Stimulated activated CD4-positive, alpha-beta T cell treated with anti-CD3 and anti-CD28 coated beads, TNF-alpha, amount 100 ng/mL, for 4 hours (primary cell): Measurements from ENCODE around the gene CTPS1.

Experiments used
- DNase-seq, 3 experiments: peaks; one replicate each; pipeline ENCODE4 v3.0.0-alpha.2; 2020; ENCODE audit warnings: low read depth in 3 of 3

The CTPS1 gene

DNA sequence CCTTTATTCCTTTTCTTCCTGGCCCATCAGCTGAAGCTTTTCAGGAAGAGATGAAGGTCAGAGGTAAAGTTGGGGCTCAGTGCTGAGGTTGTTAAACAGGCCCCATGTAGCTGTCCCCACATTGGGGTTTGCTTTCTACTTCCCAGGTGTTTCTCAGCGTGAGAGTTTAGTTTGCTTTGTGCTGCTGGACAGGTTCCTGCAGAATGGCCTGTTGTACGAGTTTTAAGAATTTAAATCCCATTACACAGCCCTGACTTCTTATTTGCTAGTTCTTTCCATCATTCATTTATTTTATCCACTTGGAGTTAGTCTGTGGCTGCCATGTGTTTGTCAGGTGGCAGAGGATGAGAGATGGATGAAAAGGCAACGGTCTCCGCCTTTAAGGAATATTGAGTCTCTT is 19.2 kb downstream of the CTPS1 start:
- DNase-seq = no peak

GRCh38 chr1:41003127-41003639 is 23.7 kb downstream of the CTPS1 start:
- no peak for DNase-seq

GRCh38 chr1:41003640-41004220 is 24.2 kb downstream of the CTPS1 start:
- DNase-seq = peak; percentile 43 to 76 (median 71)

DNA sequence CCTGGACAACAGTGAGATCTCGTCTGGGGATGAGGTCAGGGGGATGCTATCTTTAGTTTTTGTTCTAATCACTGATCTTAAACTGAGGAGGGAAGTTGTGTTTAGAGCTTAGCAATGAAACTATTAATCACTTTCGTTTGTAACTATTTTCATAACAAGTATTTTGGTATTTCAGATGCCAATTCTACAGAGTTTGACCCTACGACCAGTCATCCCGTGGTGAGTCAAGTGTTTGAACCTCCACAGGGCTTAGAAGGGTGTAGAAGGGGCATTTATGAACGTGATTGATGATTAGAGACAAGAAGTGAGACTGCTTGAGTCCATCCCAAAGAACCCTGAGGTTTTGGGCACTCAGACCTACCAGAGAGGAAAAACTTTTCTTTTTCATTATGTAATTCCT is 26.4 kb downstream of the CTPS1 start:
- DNase-seq = no peak

DNA sequence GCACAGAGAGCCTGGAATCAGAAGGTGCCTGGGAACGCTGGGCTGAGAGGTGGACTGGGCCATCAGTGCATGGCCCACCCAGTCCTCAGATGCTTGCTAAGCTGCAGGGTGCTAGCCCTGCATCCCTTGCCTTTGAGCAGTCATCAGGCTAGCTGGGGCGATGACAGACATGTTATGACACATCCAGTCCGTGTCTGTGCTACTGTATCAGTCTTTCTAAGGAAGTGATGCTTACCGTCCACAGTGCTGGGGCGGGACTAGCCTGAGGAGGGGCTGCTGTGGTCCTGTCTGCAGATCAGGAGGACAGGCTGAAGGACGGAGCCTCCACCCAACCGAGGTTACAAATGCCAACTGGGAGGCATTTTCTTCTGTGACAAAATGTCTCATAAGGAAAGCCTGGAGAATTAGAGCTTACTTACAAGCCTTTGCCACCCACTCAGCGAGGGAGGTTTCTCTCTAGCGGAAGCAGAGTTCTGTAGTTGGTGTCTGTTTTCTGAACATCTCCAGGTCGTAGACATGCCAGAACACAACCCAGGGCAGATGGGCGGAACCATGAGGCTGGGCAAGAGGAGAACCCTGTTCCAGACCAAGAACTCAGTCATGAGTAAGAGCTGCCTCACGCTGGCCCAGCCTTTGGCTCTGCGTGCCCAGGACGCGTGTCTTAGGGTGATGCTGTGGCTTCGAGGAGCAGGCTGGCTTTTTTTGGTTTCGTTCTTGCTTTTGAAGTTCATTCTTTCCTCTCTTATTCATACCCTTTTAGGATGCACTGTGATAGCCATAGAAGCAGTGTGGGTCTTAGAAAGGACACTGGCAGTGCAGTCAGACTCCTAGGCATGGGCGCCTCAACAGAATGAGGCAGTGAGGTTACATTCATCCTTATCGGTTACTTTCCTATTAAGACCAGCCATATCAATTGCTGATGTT is 27.7 kb downstream of the CTPS1 start:
- no peak for DNase-seq

DNA sequence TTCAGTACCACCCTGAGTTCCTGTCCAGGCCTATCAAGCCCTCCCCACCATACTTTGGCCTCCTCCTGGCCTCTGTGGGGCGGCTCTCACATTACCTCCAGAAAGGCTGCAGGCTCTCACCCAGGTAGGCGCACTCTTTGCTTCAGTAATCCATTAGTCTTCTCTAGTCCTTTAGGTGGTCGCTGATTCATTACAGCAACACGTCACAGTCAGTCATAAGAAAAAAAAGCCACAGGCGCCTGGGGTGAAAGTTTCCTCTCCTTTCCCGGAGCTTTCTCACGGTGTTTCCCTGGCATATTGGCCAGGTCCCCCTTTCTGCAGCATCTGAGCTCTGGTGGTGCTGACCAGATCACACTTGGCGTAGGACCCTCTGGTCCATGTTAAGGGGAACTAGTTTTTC is 30.0 kb downstream of the CTPS1 start:
- no peak for DNase-seq

- DNase-seq = no peak
Observed at GRCh38 chr1:41010345-41010744, 30.8 kb downstream of the CTPS1 start.

GRCh38 chr1:41013024-41013423 is 33.5 kb downstream of the CTPS1 start:
- no peak for DNase-seq

DNA sequence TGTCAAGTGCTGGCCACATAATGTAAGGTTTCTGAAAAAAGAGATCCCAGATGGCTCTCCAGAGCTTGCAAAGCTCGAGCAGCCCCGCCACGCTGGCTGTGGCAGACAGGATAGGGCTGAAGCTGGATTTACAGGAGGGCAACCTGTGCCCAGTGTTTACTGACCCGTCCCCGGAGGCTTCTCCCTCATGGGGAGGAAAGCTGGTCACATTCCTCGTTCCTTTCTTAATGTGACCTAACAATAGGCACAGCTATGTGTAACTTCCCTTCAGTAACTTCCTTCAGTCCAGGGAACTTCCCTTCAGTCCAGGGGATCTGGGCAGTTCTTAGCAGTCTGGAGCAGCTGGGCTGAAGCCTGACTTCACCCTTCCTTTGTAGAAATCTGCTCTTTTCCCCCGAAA is 34.3 kb downstream of the CTPS1 start:
- DNase-seq = no peak

GRCh38 chr1:41014871-41015270 is 35.4 kb downstream of the CTPS1 start:
- DNase-seq = no peak

- DNase-seq = no peak
Observed at GRCh38 chr1:41015281-41015896, 35.9 kb downstream of the CTPS1 start.

DNA sequence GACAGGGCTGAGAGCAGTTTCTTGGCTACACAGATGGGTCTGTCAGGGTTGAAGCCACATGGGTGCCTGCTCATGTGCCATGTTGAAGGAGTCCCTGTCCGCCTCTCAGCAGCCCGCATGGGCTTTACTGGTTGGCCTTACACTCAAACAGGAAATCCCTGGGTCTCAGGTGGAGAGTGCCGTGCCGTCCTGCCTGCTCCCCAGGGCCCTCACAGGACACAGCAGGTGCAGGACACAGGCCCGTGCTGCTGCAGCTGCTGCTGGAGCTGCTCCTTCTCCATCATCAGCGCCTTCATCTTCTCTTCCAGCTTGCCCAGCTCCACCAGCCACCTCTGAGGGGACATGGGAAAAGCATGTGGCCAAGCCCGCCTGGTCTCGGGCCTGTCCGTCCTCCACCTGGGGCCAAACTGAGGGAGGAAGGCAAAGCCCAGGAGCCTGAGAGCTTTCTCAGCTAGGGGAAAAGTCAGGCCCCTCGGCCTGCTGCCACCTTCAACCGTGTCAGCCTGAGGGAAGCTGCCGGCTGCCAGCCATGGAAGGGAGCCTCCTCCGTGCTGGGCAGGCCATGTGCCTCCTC is 36.5 kb downstream of the CTPS1 start:
- DNase-seq = no peak

GRCh38 chr1:41017141-41018017 is 37.9 kb downstream of the CTPS1 start:
- DNase-seq = no peak

- no peak for DNase-seq
Observed at GRCh38 chr1:41018018-41018410, 38.5 kb downstream of the CTPS1 start.

- no peak for DNase-seq
Observed at GRCh38 chr1:41019353-41019745, 39.9 kb downstream of the CTPS1 start.

DNA sequence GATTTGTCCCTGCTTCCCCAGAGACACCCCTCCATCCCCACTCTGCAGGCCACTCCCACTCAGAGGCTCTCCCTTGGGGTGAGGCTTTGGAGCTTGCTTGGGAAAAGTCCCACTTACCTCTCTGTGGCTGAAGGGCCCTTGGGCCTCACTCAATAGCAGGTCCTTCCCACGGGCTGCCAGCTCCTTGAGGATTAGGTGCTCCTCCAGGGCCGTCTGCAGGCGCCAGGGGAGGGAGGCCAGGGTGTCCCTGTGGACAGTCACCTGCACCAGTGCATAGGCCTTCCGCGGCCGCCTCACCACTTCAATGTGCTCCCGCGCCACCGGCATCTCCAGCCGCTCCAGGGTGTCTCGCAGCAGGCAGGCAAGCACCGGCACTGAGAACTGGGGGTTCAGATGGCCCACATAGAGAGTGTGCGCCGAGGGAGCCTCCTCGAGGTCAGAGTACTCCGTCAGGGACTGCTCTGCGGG is 40.6 kb downstream of the CTPS1 start:
- no peak for DNase-seq

- DNase-seq = no peak
Observed at GRCh38 chr1:41020654-41021053, 41.2 kb downstream of the CTPS1 start.

DNA sequence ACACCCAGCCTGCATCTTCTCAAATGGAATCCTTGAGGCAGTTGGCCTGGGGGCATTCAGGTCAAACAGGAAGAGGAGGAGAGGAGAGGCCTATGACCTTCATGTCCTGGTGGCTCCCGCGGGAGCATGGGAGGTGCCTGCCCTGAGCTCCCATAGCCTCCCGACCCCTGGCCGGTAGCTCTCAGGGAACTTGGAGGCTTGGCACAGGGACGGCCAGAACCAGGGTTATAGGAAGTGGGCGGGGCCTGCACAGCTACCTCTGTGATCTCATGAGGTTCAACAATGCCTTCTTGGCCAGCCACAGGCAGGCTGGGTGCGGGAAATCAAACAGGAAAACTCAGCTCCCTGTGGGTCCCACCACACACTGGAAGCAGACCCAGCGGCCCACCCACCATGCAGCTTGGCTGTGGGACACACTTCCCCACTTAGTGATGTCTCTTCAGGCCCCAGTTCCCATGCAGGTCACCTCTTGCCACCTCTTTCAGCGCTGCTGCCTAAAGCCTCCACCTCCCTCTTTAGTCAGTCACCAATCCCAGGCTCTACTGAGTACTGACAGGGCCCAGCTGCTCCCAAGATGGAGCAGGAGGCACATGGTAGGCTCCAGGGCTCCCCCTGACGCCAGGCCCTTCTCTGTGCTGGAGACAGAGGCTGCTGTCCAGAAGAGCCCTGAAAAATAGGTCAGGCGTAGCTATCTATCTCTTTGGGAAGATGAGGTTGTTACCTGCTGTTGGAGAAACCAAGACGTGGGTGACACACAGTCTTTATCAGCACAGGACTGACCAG is 42.2 kb downstream of the CTPS1 start, which contains the start of gene SLFNL1:
Gene SLFNL1, minus strand, starts transcription at position 200 of the 783 bp plus-strand sequence. CDS start 1,065 bp downstream, outside the sequence.
- DNase-seq = no peak

DNA sequence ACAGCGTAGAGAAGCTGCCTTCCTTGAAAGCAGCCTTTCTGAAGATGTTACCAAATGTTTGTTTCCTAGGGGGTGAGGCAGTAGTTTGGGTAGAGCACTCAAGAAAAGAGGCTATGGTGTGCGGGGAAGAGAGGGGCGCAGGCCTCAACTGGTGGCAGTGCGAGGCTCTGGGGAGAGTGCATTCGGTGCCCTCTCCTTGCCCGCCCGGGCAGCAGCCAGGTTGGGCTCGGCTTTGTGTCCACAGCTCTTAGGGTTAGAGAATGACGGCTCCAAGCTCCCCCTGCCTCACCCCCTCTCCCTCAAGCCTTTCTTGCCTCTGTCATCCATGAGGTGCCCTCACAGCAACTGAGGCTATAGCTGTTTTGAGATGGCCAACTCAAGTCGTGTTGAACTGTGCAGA is 42.9 kb downstream of the CTPS1 start:
- DNase-seq = no peak

GRCh38 chr1:41023279-41023990 is 43.9 kb downstream of the CTPS1 start:
- no peak for DNase-seq
